PC-9 (cell line): ENCODE results near the gene KEL. TPM values are rescaled to one million over a fixed set of nuclear protein-coding genes. Genes with fewer than 3 reads are reported as not detected.

Experiments used
- BruUV-seq: library from RNA; stranded (reverse); fragments of 400-500 nt; replicated peaks from 2 replicates; lab custom pipeline; 2021; lab: Mats Ljungman, UMichigan
- CTCF ChIA-PET: fragments of 300-600 bp; sonication (Branson Sonifier 250); formaldehyde crosslinking; loops from one replicate; lab custom pipeline; 2022; ENCODE audit warnings: antibody characterized with exemption; lab: Charles Lee
- POLR2A ChIA-PET: fragments of 300-600 bp; sonication (Branson Sonifier 250); formaldehyde crosslinking; loops from one replicate; lab custom pipeline; 2022; ENCODE audit warnings: antibody characterized with exemption; ENCODE audit not compliant: unreplicated experiment; lab: Charles Lee
- DNase-seq, 2 experiments: peaks; one replicate each; pipeline versions ENCODE4 v3.0.0 to v3.0.0-alpha.2; 2015 to 2022; ENCODE audit warnings: mixed read lengths in 1 of 2
- H2AFZ ChIP-seq: fragments of 200-600 bp; sonication (generic); 2 replicates; pipeline ENCODE4 v1.8.1; 2017; ENCODE audit warnings: antibody characterized with exemption
- H3F3A ChIP-seq: fragments of 200-600 bp; sonication (generic); 2 replicates; pipeline ENCODE4 v1.8.1; 2017; ENCODE audit warnings: antibody characterized with exemption, mild to moderate bottlenecking, low read depth; ENCODE audit not compliant: insufficient read depth
- H3K27ac ChIP-seq: fragments of 200-600 bp; sonication (generic); 2 replicates; pipeline ENCODE4 v1.6.1; 2016; ENCODE audit warnings: mixed run types
- H3K27me3 ChIP-seq: fragments of 200-600 bp; sonication (generic); 2 replicates; pipeline ENCODE4 v1.6.1; 2016; ENCODE audit warnings: low read depth, mixed run types; ENCODE audit not compliant: insufficient read depth
- H3K36me3 ChIP-seq: fragments of 200-600 bp; sonication (generic); 2 replicates; pipeline ENCODE4 v1.6.1; 2016; ENCODE audit warnings: low read depth, mixed run types
- H3K4me1 ChIP-seq: fragments of 200-600 bp; sonication (generic); replicated peaks from 2 replicates; pipeline ENCODE4 v1.6.1; 2016; ENCODE audit warnings: mixed run types; ENCODE audit not compliant: insufficient read depth
- H3K4me2 ChIP-seq: fragments of 200-600 bp; sonication (generic); 2 replicates; pipeline ENCODE4 v1.6.1; 2017; ENCODE audit warnings: mixed run types
- H3K4me3 ChIP-seq: fragments of 200-600 bp; sonication (generic); 2 replicates; pipeline ENCODE4 v1.6.1; 2016; ENCODE audit warnings: mixed run types
- H3K79me2 ChIP-seq: fragments of 200-600 bp; sonication (generic); 2 replicates; pipeline ENCODE4 v1.6.1; 2017; ENCODE audit warnings: low read depth, mixed run types
- H3K9me2 ChIP-seq: fragments of 200-600 bp; sonication (generic); 2 replicates; pipeline ENCODE4 v1.8.1; 2017; ENCODE audit warnings: mild to moderate bottlenecking; ENCODE audit not compliant: insufficient read depth
- H3K9me3 ChIP-seq: fragments of 200-600 bp; sonication (generic); 2 replicates; pipeline ENCODE4 v1.8.1; 2016; ENCODE audit warnings: low read depth; ENCODE audit not compliant: insufficient read depth
- H4K20me1 ChIP-seq: fragments of 200-600 bp; sonication (generic); 2 replicates; pipeline ENCODE4 v1.8.1; 2017; ENCODE audit not compliant: insufficient read depth
- CTCF ChIP-seq: fragments of 200-600 bp; sonication (generic); conservative IDR thresholded peaks from 2 replicates; pipeline ENCODE4 v1.6.1; 2017; ENCODE audit warnings: mixed run types, antibody characterized with exemption, mild to moderate bottlenecking, moderate library complexity
- EZH2 ChIP-seq: fragments of 200-600 bp; sonication (generic); IDR thresholded peaks from 2 replicates; pipeline ENCODE4 v1.8.0; 2017; ENCODE audit warnings: antibody characterized with exemption, low read depth
- intact Hi-C: fragments of 100-400 bp; cut with micrococcal nuclease; formaldehyde crosslinking; loops from one replicate; pipeline ENCODE4 v1.10.0; 2022; ENCODE audit not compliant: unreplicated experiment
- total RNA-seq: library from RNA; stranded (reverse); gene quantifications from 2 replicates; pipeline ENCODE4 v1.2.3, GENCODE V29; 2021

The KEL gene
- total RNA-seq, 1 experiment from 2014 or later = 0.46 TPM

DNA sequence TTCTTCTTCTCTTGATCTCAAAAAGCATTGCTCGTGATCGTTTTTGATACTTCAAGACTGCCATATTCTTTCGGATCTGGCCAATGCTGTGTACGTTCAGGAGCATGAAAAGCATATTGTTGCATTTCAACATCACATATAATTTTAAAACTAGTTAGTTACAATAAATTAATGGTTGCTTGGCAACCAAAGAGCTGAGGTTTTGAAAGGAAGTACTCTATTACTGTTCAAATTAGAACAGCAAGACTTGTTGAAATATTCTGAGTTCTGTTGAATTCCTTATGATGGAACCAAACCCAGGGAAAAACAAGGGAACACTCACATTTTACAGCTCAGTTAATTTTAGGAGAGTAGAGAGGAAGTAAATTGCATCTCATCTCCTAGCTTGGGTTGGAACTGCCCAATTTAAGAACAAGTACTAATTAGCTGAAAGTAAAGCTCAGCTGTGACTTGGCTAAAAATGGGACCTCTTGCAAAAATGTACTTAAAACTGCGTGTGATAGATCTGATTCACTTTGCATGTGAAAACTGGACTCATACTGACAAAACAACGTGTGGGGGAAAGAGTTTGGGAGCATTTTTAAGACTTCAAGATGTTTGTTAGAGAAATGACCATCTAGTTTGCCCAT, 43.6 kb upstream of the KEL start:
- TF ChIP-seq CTCF = no peak
- no peak for TF ChIP-seq EZH2
- peaks cover 4% of the 10 kb centered on the region; the same call in 1 of the 2 replicates for H3K4me1 ChIP-seq
- CTCF ChIA-PET = interaction anchor here (0.6 to 6.1 kb wide), 2 partner anchors 210 to 666 kb away, joined by 5 to 54 read pairs; no protein-coding TSS in a partner anchor
- H3K27me3 ChIP-seq = no peaks in the 10 kb centered on the region
- no peaks in the 10 kb centered on the region for H3K9me3 ChIP-seq
- H3K27ac ChIP-seq = no peak overlapping the region
- H3K36me3 ChIP-seq = no peaks in the 10 kb centered on the region
- intact Hi-C loops = loop anchor here (5.0 to 10.0 kb wide), 8 partner anchors 191 to 1031 kb away; partner anchors contain the start of gene TAS2R38
- no peaks in the 10 kb centered on the region for H3K79me2 ChIP-seq
- H4K20me1 ChIP-seq = no peaks in the 10 kb centered on the region
- no peaks in the 10 kb centered on the region for H3K9me2 ChIP-seq
- no peak overlapping the region for H2AFZ ChIP-seq
- H3K4me2 ChIP-seq = no peak overlapping the region
- no TSS peak for BruUV-seq
- POLR2A ChIA-PET = interaction anchor here (0.7 kb wide), 2 partner anchors 210 to 418 kb away, joined by 3 to 6 read pairs; no protein-coding TSS in a partner anchor
- DNase-seq = no peak
- H3F3A ChIP-seq = no peaks in the 10 kb centered on the region
- no peak overlapping the region for H3K4me3 ChIP-seq

GRCh38 chr7:143003393-143004051, 41.4 kb upstream of the KEL start:
- no peaks in the 10 kb centered on the region for H3K9me2 ChIP-seq
- no peaks in the 10 kb centered on the region for H3K27me3 ChIP-seq
- CTCF ChIA-PET = interaction anchor here (0.6 to 2.5 kb wide), 13 partner anchors 122 to 666 kb away, joined by 3 to 12 read pairs (median 4); no protein-coding TSS in a partner anchor
- intact Hi-C loops = loop anchor here (1.0 to 10.0 kb wide), 4 partner anchors 149 to 1029 kb away; partner anchors contain the start of gene TAS2R38
- H4K20me1 ChIP-seq = no peaks in the 10 kb centered on the region
- peaks cover 4% of the 10 kb centered on the region; the same call in 1 of the 2 replicates for H3K4me1 ChIP-seq
- H3K36me3 ChIP-seq = no peaks in the 10 kb centered on the region
- peak overlapping the region; percentile 48; the same call in 1 of the 2 replicates for H3K4me3 ChIP-seq
- no peaks in the 10 kb centered on the region for H3F3A ChIP-seq
- BruUV-seq = no TSS peak
- POLR2A ChIA-PET = no interaction called here
- TF ChIP-seq EZH2 = no peak
- TF ChIP-seq CTCF = peak; percentile 96
- H3K79me2 ChIP-seq = no peaks in the 10 kb centered on the region
- peak overlapping the region; percentile 78 for H3K4me2 ChIP-seq
- peak overlapping the region; percentile 90 for H2AFZ ChIP-seq
- peak; percentile 17 to 38 for DNase-seq
- no peak overlapping the region for H3K27ac ChIP-seq
- no peaks in the 10 kb centered on the region for H3K9me3 ChIP-seq

DNA sequence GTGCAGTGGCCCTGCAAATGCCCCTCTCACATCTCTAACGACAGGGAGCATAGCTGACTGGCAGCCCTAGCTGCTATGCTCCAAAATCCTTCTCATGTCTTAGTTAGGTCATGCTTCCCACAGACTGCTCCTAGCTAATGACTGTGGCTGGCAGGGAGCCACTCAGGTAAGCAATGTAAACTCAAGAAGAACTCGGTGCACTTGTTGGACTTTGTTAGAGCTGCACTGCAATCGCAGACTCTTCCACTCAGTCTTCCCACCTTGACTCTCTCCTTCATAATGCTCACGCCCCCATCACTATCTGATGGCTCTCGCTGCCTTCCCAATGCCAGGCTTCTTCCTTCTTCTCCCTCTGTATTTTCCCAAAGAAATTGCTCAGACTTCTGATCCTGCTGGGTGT, 40.7 kb upstream of the KEL start:
- intact Hi-C loops = loop anchor here (1.0 to 10.0 kb wide), 11 partner anchors 122 to 1028 kb away; partner anchors contain the start of gene TAS2R38
- Histone ChIP-seq H3F3A (no peaks in the 10 kb centered on the region), H3K27me3 (no peaks in the 10 kb centered on the region), H2AFZ (peak overlapping the region; percentile 90), H3K4me1 (peaks cover 4% of the 10 kb centered on the region; the same call in 1 of the 2 replicates), H3K79me2 (no peaks in the 10 kb centered on the region), H3K9me3 (no peaks in the 10 kb centered on the region), H4K20me1 (no peaks in the 10 kb centered on the region), H3K4me3 (peak overlapping the region; percentile 48; the same call in 1 of the 2 replicates), H3K9me2 (no peaks in the 10 kb centered on the region), H3K27ac (no peak overlapping the region), H3K36me3 (no peaks in the 10 kb centered on the region), H3K4me2 (peak overlapping the region; percentile 78)
- BruUV-seq = no TSS peak
- no peak for DNase-seq
- ChIA-PET POLR2A (interaction anchor here (0.7 kb wide), 1 partner anchor 116 kb away, joined by 9 read pairs; no protein-coding TSS in a partner anchor), CTCF (interaction anchor here (0.6 to 2.5 kb wide), 11 partner anchors 121 to 664 kb away, joined by 3 to 12 read pairs (median 4); no protein-coding TSS in a partner anchor)
- TF ChIP-seq EZH2 (no peak), CTCF (no peak)
